WTC11 (cell line): Measurements from ENCODE around the gene TSPAN4. TPM values are rescaled to one million over a fixed set of nuclear protein-coding genes. Genes with fewer than 3 reads are reported as not detected.
A peak's percentile ranks its signal among the peaks of the same experiment; 100 is the strongest.

Source experiments
- ATAC-seq: fragments of 200-7000 bp; cut with Tn5 transposase; 2 replicates; pipeline ENCODE4 v1.10.0; 2021; ENCODE audit warnings: mild to moderate bottlenecking, moderate library complexity
- CTCF ChIA-PET: fragments of 300-600 bp; sonication (Branson Sonifier 250); formaldehyde crosslinking; loops from one replicate; lab custom pipeline; 2021; ENCODE audit warnings: antibody characterized with exemption; lab: Charles Lee
- POLR2A ChIA-PET: fragments of 350-600 bp; sonication (Branson Sonifier 250); formaldehyde crosslinking; loops from one replicate; lab custom pipeline; 2021; ENCODE audit warnings: antibody characterized with exemption; lab: Charles Lee
- DNase-seq: peaks from one replicate; pipeline ENCODE4 v3.0.0; 2021; ENCODE audit warnings: low spot score
- H3K27ac Mint-ChIP-seq: 2 replicates; pipeline ENCODE4 v1.8.0; 2021; ENCODE audit warnings: mixed read lengths
- H3K27me3 Mint-ChIP-seq: 2 replicates; pipeline ENCODE4 v1.8.0; 2021; ENCODE audit warnings: low read depth, mild to moderate bottlenecking, moderate library complexity, mixed read lengths
- H3K36me3 Mint-ChIP-seq: 2 replicates; pipeline ENCODE4 v1.8.0; 2021; ENCODE audit warnings: mixed read lengths
- H3K4me1 Mint-ChIP-seq: 2 replicates; pipeline ENCODE4 v1.8.0; 2022; ENCODE audit warnings: mixed read lengths
- H3K4me3 Mint-ChIP-seq: 2 replicates; pipeline ENCODE4 v1.8.0; 2021; ENCODE audit warnings: mild to moderate bottlenecking, moderate library complexity, mixed read lengths
- H3K9me3 Mint-ChIP-seq: 2 replicates; pipeline ENCODE4 v1.8.0; 2021; ENCODE audit warnings: mixed read lengths
- AFF4 ChIP-seq: sonication (generic); formaldehyde crosslinking; IDR thresholded peaks from 2 replicates; pipeline ENCODE4 v1.8.1; 2023; ENCODE audit warnings: mild to moderate bottlenecking, missing genetic modification reagents, borderline replicate concordance
- ATF3 ChIP-seq: sonication (generic); formaldehyde crosslinking; conservative IDR thresholded peaks from 2 replicates; pipeline ENCODE4 v1.8.1; 2022; ENCODE audit warnings: mild to moderate bottlenecking, missing genetic modification reagents
- CDX4 ChIP-seq: fragments of 250-450 bp; sonication (Bioruptor Pico); IDR thresholded peaks from 2 replicates; pipeline ENCODE4 v1.9.0; 2021; ENCODE audit warnings: moderate library complexity, mild to moderate bottlenecking, inconsistent platforms, borderline replicate concordance
- CREB1 ChIP-seq: sonication (generic); formaldehyde crosslinking; IDR thresholded peaks from 2 replicates; pipeline ENCODE4 v1.8.0; 2023; ENCODE audit warnings: mild to moderate bottlenecking, missing genetic modification reagents
- FOXP4 ChIP-seq: sonication (generic); formaldehyde crosslinking; IDR thresholded peaks from 2 replicates; pipeline ENCODE4 v1.8.0; 2022; ENCODE audit warnings: mild to moderate bottlenecking, missing genetic modification reagents
- MLX ChIP-seq: sonication (generic); formaldehyde crosslinking; IDR thresholded peaks from 2 replicates; pipeline ENCODE4 v1.8.1; 2023; ENCODE audit warnings: mild to moderate bottlenecking, missing genetic modification reagents, moderate library complexity
- NFE2L1 ChIP-seq: sonication (generic); formaldehyde crosslinking; IDR thresholded peaks from 2 replicates; pipeline ENCODE4 v1.8.1; 2023; ENCODE audit warnings: missing genetic modification reagents
- OVOL2 ChIP-seq: fragments of 250-450 bp; sonication (Bioruptor Pico); IDR thresholded peaks from 2 replicates; pipeline ENCODE4 v1.9.0; 2021; ENCODE audit warnings: mild to moderate bottlenecking, borderline replicate concordance
- RORB ChIP-seq: fragments of 250-450 bp; sonication (Bioruptor Pico); IDR thresholded peaks from 2 replicates; pipeline ENCODE4 v1.9.0; 2021; ENCODE audit warnings: mild to moderate bottlenecking
- TCF7 ChIP-seq: sonication (generic); formaldehyde crosslinking; IDR thresholded peaks from 2 replicates; pipeline ENCODE4 v1.8.0; 2022; ENCODE audit warnings: mild to moderate bottlenecking, low read depth, missing genetic modification reagents, moderate library complexity
- USF1 ChIP-seq: sonication (generic); formaldehyde crosslinking; IDR thresholded peaks from 2 replicates; pipeline ENCODE4 v1.8.0; 2022; ENCODE audit warnings: mild to moderate bottlenecking, missing genetic modification reagents
- USF2 ChIP-seq: sonication (generic); formaldehyde crosslinking; IDR thresholded peaks from 2 replicates; pipeline ENCODE4 v1.8.1; 2023; ENCODE audit warnings: mild to moderate bottlenecking, missing genetic modification reagents, moderate library complexity
- ZBTB43 ChIP-seq: sonication (generic); formaldehyde crosslinking; IDR thresholded peaks from 2 replicates; pipeline ENCODE4 v1.8.1; 2023; ENCODE audit warnings: mild to moderate bottlenecking, missing genetic modification reagents
- ZNF121 ChIP-seq: sonication (generic); formaldehyde crosslinking; IDR thresholded peaks from 2 replicates; pipeline ENCODE4 v1.8.0; 2023; ENCODE audit warnings: missing genetic modification reagents
- ZNF138 ChIP-seq: sonication (generic); formaldehyde crosslinking; conservative IDR thresholded peaks from 2 replicates; pipeline ENCODE4 v1.8.1; 2022; ENCODE audit warnings: mild to moderate bottlenecking, moderate library complexity, missing genetic modification reagents
- ZNF219 ChIP-seq: sonication (generic); formaldehyde crosslinking; IDR thresholded peaks from 2 replicates; pipeline ENCODE4 v1.8.0; 2023; ENCODE audit warnings: missing genetic modification reagents, mild to moderate bottlenecking, borderline replicate concordance
- ZNF425 ChIP-seq: fragments of 250-450 bp; sonication (Bioruptor Pico); conservative IDR thresholded peaks from 2 replicates; pipeline ENCODE4 v1.9.0; 2021; ENCODE audit warnings: mild to moderate bottlenecking
- ZNF671 ChIP-seq: fragments of 250-450 bp; sonication (Bioruptor Pico); IDR thresholded peaks from 2 replicates; pipeline ENCODE4 v1.8.0; 2021; ENCODE audit warnings: mild to moderate bottlenecking
- total RNA-seq: library from RNA; stranded (reverse); gene quantifications from 3 replicates; pipeline ENCODE4 v1.2.3, GENCODE V29; 2021

TSPAN4 gene
- total RNA-seq, 1 experiment from 2014 or later: 94.3 TPM

GRCh38 chr11:815675-816432, 26.8 kb upstream of the TSPAN4 start:
- ChIA-PET POLR2A (interaction anchor here (0.6 to 1.0 kb wide), 2 partner anchors 27 to 74 kb away, joined by 3 to 4 read pairs; partner anchors contain the start of genes POLR2L and TSPAN4), CTCF (interaction anchor here (1.0 to 1.6 kb wide), 4 partner anchors 14 to 32 kb away, joined by 3 to 8 read pairs (median 4); no protein-coding TSS in a partner anchor)
- peaks cover 21% of the 10 kb centered on the region for H3K36me3 Mint-ChIP-seq
- H3K27me3 Mint-ChIP-seq: no peaks in the 10 kb centered on the region
- H3K4me1 Mint-ChIP-seq: peaks cover 20% of the 10 kb centered on the region
- TF ChIP-seq ZNF425 (no peak), ZBTB43 (CRISPR knock-in tag) (no peak), ATF3 (CRISPR knock-in tag) (no peak), CREB1 (CRISPR knock-in tag) (no peak), USF2 (CRISPR knock-in tag) (no peak)
- no peak overlapping the region for H3K4me3 Mint-ChIP-seq
- H3K27ac Mint-ChIP-seq: no peak overlapping the region
- ATAC-seq: no peak
- H3K9me3 Mint-ChIP-seq: no peaks in the 10 kb centered on the region
- DNase-seq: no peak

- TF ChIP-seq RORB (CRISPR knock-in tag) (no peak), ZNF121 (CRISPR knock-in tag) (no peak), ZNF138 (CRISPR knock-in tag) (no peak), TCF7 (CRISPR knock-in tag) (no peak), MLX (CRISPR knock-in tag) (no peak), NFE2L1 (CRISPR knock-in tag) (no peak), USF2 (CRISPR knock-in tag) (no peak), CREB1 (CRISPR knock-in tag) (no peak), OVOL2 (CRISPR knock-in tag) (no peak), ZNF219 (no peak), ZNF671 (no peak), USF1 (CRISPR knock-in tag) (no peak), FOXP4 (CRISPR knock-in tag) (no peak), CDX4 (CRISPR knock-in tag) (no peak), AFF4 (no peak)
- peaks cover 16% of the 10 kb centered on the region for H3K36me3 Mint-ChIP-seq
- H3K9me3 Mint-ChIP-seq: no peaks in the 10 kb centered on the region
- no peaks in the 10 kb centered on the region for H3K27me3 Mint-ChIP-seq
- no peak overlapping the region for H3K4me3 Mint-ChIP-seq
- CTCF ChIA-PET: interaction anchor here (1.0 to 1.6 kb wide), 4 partner anchors 13 to 33 kb away, joined by 3 to 8 read pairs (median 4); no protein-coding TSS in a partner anchor
- H3K27ac Mint-ChIP-seq: no peak overlapping the region
- H3K4me1 Mint-ChIP-seq: peaks cover 15% of the 10 kb centered on the region
- DNase-seq: no peak
- POLR2A ChIA-PET: interaction anchor here (1.0 kb wide), 1 partner anchor 27 kb away, joined by 4 read pairs; the partner anchor contains the start of genes POLR2L and TSPAN4
- ATAC-seq: peak; percentile 9
These were observed 26.2 kb upstream of the TSPAN4 start for GRCh38 chr11:816433-816779.
